ENCODE measurements around the gene CXCR5. TPM values are rescaled to one million over a fixed set of nuclear protein-coding genes. Genes with fewer than 3 reads are reported as not detected.

Gene CXCR5
- total and polyA plus RNA-seq, 4 donors = 0.06 to 0.92 TPM; not detected in 2

DNA sequence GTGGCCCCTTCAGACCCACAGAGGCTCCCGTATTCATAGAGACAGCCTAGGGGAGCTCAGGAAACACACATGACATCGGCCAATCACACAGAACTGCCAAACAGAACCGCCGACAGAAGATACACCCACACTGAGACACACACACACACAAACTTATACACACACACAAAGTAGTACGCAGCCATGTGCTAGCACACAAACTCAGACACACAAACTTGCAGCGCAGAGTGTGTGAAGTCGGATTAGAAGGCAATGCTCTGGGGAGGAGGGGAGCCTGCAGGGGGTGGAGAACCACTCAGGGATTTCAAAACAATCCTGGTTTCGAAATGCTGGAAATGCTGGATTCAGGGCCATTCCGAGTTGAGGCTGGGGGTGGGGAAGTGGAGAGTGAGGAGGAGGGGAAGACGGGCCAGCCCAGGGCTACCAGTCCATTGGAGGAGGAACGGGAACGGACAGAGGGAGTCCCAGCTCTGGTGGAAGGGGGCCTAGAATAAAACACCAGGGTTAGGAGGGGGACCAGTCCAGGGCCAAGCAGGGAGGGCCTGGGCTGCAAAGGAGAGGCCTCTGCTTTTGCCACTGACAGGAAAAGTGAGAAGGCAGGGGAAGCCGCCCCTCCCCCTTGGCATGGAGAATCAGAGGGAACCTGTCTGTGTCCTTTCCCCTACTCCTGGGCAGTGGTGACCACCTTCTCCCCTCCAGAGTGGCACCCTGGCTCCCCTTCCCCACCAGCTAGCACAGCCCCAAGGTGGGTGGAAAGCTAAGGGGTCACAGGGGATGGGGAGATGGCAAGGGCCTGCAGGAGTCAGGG, 37.6 kb downstream of the CXCR5 start:
- WGBS = 11% methylated on average over 13 of the region's 13 CpGs
- Histone ChIP-seq H3K4me1 (ENCODE audit: control insufficient read depth in 4 of 4, insufficient read depth in 4 of 4, low read length in 3 of 4) (peaks cover 30 to 88% (median 79%) of the 10 kb centered on the region in 4 donors), H3K36me3 (ENCODE audit: control insufficient read depth in 4 of 4, insufficient read depth in 3 of 4, low read depth in 1 of 4, low read length in 3 of 4) (no peaks in the 10 kb centered on the region), H3K9me3 (ENCODE audit: control insufficient read depth in 4 of 4, low read length in 3 of 4) (no peaks in the 10 kb centered on the region), H3K27me3 (ENCODE audit: control insufficient read depth in 4 of 4, insufficient read depth in 4 of 4, low read length in 3 of 4) (no peaks in the 10 kb centered on the region), H3K27ac (ENCODE audit: low read depth in 1 of 2, low read length in 2 of 2) (peak overlapping the region; percentile 91 to 94), H3K9ac (ENCODE audit: low read depth in 1 of 2, low read length in 2 of 2) (peak overlapping the region; percentile 3 to 21), H3K4me3 (ENCODE audit: low read depth in 1 of 3, low read length in 3 of 3) (peak overlapping the region; percentile 33 to 62 (median 43))
- TF ChIP-seq ZBTB33 (IDR thresholded peaks at IDR 0.05) (no peak), TAF1 (conservative IDR thresholded peaks at IDR 0.05) (no peak), JUND (IDR thresholded peaks at IDR 0.05) (peak in 1 of 2 donors; percentile 77), HNF4A (conservative IDR thresholded peaks at IDR 0.05) (peak in 1 of 2 donors; percentile 74), NR2F2 (IDR thresholded peaks at IDR 0.05) (no peak), RXRA (IDR thresholded peaks at IDR 0.05) (peak; percentile 80 to 86), EGR1 (IDR thresholded peaks at IDR 0.05; ENCODE audit: low read depth in 2 of 2) (peak in 1 of 2 donors; percentile 69), HNF4G (IDR thresholded peaks at IDR 0.05) (peak; percentile 15), FOXA2 (IDR thresholded peaks at IDR 0.05) (no peak), RAD21 (IDR thresholded peaks at IDR 0.05) (peak in 1 of 2 donors; percentile 24), FOXA1 (IDR thresholded peaks at IDR 0.05) (no peak), GABPA (IDR thresholded peaks at IDR 0.05 in 1 of 2, conservative IDR thresholded peaks at IDR 0.05 in 1 of 2) (peak in 1 of 2 donors; percentile 25), SP1 (IDR thresholded peaks at IDR 0.05) (peak; percentile 81), REST (IDR thresholded peaks at IDR 0.05) (peak; percentile 61), YY1 (IDR thresholded peaks at IDR 0.05) (no peak)
- TF ChIP-seq, protein P1, sequence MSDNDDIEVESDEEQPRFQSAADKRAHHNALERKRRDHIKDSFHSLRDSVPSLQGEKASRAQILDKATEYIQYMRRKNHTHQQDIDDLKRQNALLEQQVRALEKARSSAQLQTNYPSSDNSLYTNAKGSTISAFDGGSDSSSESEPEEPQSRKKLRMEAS (IDR thresholded peaks at IDR 0.05) = peak; percentile 42
- TF ChIP-seq, protein P2, sequence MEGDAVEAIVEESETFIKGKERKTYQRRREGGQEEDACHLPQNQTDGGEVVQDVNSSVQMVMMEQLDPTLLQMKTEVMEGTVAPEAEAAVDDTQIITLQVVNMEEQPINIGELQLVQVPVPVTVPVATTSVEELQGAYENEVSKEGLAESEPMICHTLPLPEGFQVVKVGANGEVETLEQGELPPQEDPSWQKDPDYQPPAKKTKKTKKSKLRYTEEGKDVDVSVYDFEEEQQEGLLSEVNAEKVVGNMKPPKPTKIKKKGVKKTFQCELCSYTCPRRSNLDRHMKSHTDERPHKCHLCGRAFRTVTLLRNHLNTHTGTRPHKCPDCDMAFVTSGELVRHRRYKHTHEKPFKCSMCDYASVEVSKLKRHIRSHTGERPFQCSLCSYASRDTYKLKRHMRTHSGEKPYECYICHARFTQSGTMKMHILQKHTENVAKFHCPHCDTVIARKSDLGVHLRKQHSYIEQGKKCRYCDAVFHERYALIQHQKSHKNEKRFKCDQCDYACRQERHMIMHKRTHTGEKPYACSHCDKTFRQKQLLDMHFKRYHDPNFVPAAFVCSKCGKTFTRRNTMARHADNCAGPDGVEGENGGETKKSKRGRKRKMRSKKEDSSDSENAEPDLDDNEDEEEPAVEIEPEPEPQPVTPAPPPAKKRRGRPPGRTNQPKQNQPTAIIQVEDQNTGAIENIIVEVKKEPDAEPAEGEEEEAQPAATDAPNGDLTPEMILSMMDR (IDR thresholded peaks at IDR 0.05; ENCODE audit: low read depth, low read length, missing input control) = no peak
- TF ChIP-seq, protein P3, sequence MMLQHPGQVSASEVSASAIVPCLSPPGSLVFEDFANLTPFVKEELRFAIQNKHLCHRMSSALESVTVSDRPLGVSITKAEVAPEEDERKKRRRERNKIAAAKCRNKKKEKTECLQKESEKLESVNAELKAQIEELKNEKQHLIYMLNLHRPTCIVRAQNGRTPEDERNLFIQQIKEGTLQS (IDR thresholded peaks at IDR 0.05) = no peak
- DNase-seq (ENCODE audit: low spot score) = no peak

Measured in liver (tissue), 9 donors.